ENCODE measurements around the gene PIGQ.

PIGQ gene

DNA sequence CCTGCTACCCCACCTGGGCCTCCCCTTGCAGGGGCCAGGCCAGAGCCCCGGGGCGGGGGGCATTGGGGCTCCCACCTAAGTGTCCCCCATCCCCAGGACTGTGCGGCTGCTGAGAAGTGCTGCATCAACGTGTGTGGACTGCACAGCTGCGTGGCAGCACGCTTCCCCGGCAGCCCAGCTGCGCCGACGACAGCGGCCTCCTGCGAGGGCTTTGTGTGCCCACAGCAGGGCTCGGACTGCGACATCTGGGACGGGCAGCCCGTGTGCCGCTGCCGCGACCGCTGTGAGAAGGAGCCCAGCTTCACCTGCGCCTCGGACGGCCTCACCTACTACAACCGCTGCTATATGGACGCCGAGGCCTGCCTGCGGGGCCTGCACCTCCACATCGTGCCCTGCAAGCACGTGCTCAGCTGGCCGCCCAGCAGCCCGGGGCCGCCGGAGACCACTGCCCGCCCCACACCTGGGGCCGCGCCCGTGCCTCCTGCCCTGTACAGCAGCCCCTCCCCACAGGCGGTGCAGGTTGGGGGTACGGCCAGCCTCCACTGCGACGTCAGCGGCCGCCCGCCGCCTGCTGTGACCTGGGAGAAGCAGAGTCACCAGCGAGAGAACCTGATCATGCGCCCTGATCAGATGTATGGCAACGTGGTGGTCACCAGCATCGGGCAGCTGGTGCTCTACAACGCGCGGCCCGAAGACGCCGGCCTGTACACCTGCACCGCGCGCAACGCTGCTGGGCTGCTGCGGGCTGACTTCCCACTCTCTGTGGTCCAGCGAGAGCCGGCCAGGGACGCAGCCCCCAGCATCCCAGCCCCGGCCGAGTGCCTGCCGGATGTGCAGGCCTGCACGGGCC lies 62.9 kb downstream of the PIGQ start:
- ChIA-PET CTCF (no interaction called here), POLR2A (no interaction called here)
- TF ChIP-seq, protein P1, sequence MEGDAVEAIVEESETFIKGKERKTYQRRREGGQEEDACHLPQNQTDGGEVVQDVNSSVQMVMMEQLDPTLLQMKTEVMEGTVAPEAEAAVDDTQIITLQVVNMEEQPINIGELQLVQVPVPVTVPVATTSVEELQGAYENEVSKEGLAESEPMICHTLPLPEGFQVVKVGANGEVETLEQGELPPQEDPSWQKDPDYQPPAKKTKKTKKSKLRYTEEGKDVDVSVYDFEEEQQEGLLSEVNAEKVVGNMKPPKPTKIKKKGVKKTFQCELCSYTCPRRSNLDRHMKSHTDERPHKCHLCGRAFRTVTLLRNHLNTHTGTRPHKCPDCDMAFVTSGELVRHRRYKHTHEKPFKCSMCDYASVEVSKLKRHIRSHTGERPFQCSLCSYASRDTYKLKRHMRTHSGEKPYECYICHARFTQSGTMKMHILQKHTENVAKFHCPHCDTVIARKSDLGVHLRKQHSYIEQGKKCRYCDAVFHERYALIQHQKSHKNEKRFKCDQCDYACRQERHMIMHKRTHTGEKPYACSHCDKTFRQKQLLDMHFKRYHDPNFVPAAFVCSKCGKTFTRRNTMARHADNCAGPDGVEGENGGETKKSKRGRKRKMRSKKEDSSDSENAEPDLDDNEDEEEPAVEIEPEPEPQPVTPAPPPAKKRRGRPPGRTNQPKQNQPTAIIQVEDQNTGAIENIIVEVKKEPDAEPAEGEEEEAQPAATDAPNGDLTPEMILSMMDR (IDR thresholded peaks at IDR 0.05; ENCODE audit: control extremely low read depth, extremely low read depth, low read depth, missing control alignments), result no peak
- no peak for DNase-seq (ENCODE audit: extremely low spot score)

- no peak for DNase-seq (ENCODE audit: extremely low spot score)
- ChIA-PET CTCF (no interaction called here), POLR2A (no interaction called here)
Observed at GRCh38 chr16:633336-634050, 63.7 kb downstream of the PIGQ start.

More at GRCh38 chr16:633336-634050, 63.7 kb downstream of the PIGQ start:
- TF ChIP-seq, protein P1 (IDR thresholded peaks at IDR 0.05; ENCODE audit: control extremely low read depth, extremely low read depth, low read depth, missing control alignments), result no peak

Measured in GM10248 (cell line).